Astrocyte (in vitro differentiated cells and primary cell): ENCODE results near the gene CEP41.

Experiments used
- CTCF ChIP-seq: IDR thresholded peaks from 2 replicates; pipeline ENCODE4 v1.5.1; 2011; ENCODE audit warnings: low read depth, mild to moderate bottlenecking, inconsistent platforms, low read length, moderate library complexity; ENCODE audit not compliant: insufficient read depth
- EZH2 ChIP-seq: IDR thresholded peaks from 2 replicates; pipeline ENCODE4 v1.6.1; 2012; ENCODE audit warnings: mild to moderate bottlenecking, low read length, inconsistent platforms; ENCODE audit not compliant: insufficient read depth

- TF ChIP-seq EZH2: no peak
- no peak for TF ChIP-seq CTCF
These were observed 38.2 kb upstream of the CEP41 start for GRCh38 chr7:130478991-130479390.
